GM06990 (cell line): Measurements from ENCODE around the gene PIGS.

Experiments used
- DNase-seq: peaks from one replicate; pipeline ENCODE4 v3.0.0-alpha.2; 2011; ENCODE audit not compliant: insufficient read length; ENCODE audit errors: extremely low read depth
- H3K27me3 ChIP-seq: replicated peaks from 2 replicates; pipeline ENCODE4 v1.6.0; 2011; ENCODE audit warnings: low read length; ENCODE audit not compliant: control insufficient read depth, insufficient read depth
- H3K36me3 ChIP-seq: 2 replicates; pipeline ENCODE4 v1.5.1; 2011; ENCODE audit warnings: low read length; ENCODE audit not compliant: control insufficient read depth, insufficient read depth
- H3K4me3 ChIP-seq: replicated peaks from 2 replicates; pipeline ENCODE4 v1.5.1; 2011; ENCODE audit warnings: low read depth, mild to moderate bottlenecking, control low read depth, low read length
- CTCF ChIP-seq: IDR thresholded peaks from 2 replicates; pipeline ENCODE4 v1.5.1; 2011; ENCODE audit warnings: low read length, control low read depth, mild to moderate bottlenecking, inconsistent platforms; ENCODE audit not compliant: insufficient read depth, poor library complexity, severe bottlenecking

PIGS gene

DNA sequence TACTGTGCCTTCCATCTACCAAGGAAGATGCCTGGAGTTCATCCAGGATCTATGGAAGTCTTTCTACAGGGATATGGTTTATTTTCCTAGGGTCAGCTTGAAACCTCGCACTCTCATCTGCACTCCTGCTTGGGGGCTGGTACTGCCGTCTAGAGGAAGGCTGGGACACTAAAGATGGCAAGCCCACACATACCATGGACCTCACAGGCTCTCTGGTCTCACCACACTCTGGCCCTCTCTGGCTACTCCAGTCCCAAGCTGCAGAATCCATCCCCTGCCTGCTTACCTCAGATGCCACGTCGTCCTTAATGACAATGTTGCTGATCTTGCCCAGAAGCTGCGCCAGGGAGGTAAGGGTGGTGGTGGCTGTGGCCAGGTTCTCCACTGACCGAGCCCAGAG, 16.8 kb downstream of the PIGS start:
- TF ChIP-seq CTCF = peak; percentile 42
- Histone ChIP-seq H3K27me3 (no peaks in the 10 kb centered on the region), H3K4me3 (no peak overlapping the region), H3K36me3 (peaks cover 33% of the 10 kb centered on the region)
- no peak for DNase-seq

DNA sequence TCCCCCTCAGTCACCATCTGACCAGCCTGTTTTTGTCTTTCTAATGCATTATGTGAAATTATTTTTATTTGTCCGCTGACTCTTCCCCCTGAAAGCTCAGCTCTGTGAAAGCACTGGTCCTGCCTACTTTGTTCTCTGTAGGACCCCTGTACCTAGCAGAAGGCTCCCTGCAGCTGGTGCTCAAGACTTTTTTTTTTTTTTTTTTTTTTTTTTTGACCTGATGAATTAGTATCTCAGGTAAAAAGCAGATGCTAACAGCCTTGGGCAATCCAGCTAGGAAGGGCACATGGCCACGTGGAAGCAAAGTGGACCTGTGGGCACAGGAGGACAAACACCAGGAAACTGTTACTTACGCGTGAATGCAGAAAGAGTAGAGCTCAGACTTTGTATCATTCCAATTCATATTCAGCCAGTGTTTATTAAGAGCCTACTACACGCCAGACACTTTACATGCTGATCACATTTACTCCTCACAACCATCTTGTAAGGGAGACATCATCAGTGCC, 18.3 kb downstream of the PIGS start:
- DNase-seq = no peak

GRCh38 chr17:28552176-28552999, 18.9 kb downstream of the PIGS start, which contains the start of gene UNC119:
Gene UNC119 (minus strand): TSS chr17:28552624. CDS start chr17:28552557, 67 bp downstream.
- TF ChIP-seq CTCF = no peak

More for the DNA sequence above, 18.3 kb downstream of the PIGS start:
- no peak for TF ChIP-seq CTCF
- Histone ChIP-seq H3K36me3 (peaks cover 30% of the 10 kb centered on the region), H3K27me3 (no peaks in the 10 kb centered on the region), H3K4me3 (no peak overlapping the region)

GRCh38 chr17:28551421-28552175, 19.7 kb downstream of the PIGS start:
- no peak for DNase-seq
- TF ChIP-seq CTCF = no peak
- H3K4me3 ChIP-seq = peak overlapping the region; percentile 81
- H3K27me3 ChIP-seq = no peaks in the 10 kb centered on the region
- H3K36me3 ChIP-seq = peaks cover 34% of the 10 kb centered on the region

More at GRCh38 chr17:28552176-28552999, 18.9 kb downstream of the PIGS start, which contains the start of gene UNC119:
- H3K4me3 ChIP-seq = peak within 1 kb of the TSS; percentile 81
- H3K36me3 ChIP-seq = peaks cover 33% of the 10 kb centered on the region
- no peaks in the 10 kb centered on the region for H3K27me3 ChIP-seq
- DNase-seq = peak; percentile 81

DNA sequence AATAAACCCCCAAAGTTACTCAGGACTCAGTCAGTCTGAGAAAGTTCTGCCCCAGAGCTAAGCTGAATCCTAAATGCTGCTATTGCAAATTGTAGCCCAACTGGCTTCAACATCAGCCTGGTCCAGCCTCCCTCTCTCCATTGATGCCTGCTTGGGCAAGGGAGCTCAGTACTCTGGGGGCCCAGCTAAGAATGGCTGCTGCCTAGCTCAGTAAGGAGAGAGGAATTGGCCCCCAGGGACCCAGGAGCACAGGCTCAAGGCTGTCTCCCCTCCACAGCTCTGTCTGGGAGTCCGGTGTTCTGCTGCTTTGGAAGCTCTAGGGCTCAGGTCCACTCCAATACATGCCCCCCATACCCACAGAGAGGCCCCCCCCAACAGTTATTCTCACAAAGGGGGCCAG, 20.5 kb downstream of the PIGS start:
- DNase-seq = no peak
- no peak for TF ChIP-seq CTCF
- peak overlapping the region; percentile 81 for H3K4me3 ChIP-seq
- peaks cover 34% of the 10 kb centered on the region for H3K36me3 ChIP-seq
- H3K27me3 ChIP-seq = no peaks in the 10 kb centered on the region
